Measurements from ENCODE around the gene ZNF518A.
"Not testable (repeated sequence)": the region's sequence is repeated elsewhere in the genome, so short reads cannot be mapped to it uniquely, and the experiment has no call there.

Gene ZNF518A

GRCh38 chr10:96152437-96152836 lies 22.3 kb downstream of the ZNF518A start:
- H3K4me3 ChIP-seq (ENCODE audit: low read depth in 1 of 2, low read length in 2 of 2), result no peak overlapping the region
- peaks cover 38 to 80% of the 10 kb centered on the region in 2 donors for H3K36me3 ChIP-seq (ENCODE audit: control insufficient read depth in 1 of 2, insufficient read depth in 2 of 2, low read length in 2 of 2)
- no peaks in the 10 kb centered on the region for H3K4me1 ChIP-seq (ENCODE audit: control insufficient read depth in 1 of 2, insufficient read depth in 2 of 2, low read length in 2 of 2)

DNA sequence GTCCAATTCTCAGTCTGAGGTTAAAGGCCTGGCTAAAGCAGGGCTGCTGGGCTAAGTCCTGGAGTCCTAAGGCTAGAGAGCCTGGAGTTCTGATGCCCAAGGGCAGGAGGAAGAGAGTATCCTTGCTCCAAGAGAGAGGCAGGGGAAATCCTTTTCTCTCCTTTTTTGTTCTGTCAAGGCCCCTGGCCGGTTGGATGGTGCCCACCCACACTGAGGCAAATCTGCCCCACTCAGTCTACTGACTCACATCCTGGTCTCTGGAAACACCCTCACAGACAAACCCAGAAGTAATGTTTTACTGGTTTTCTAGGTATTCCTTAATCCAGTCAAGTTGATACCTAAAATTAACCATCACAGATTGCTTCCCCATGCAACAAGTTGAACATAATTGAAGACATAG lies 23.0 kb downstream of the ZNF518A start:
- H3K36me3 ChIP-seq (ENCODE audit: control insufficient read depth in 1 of 2, insufficient read depth in 2 of 2, low read length in 2 of 2), result peaks cover 41 to 81% of the 10 kb centered on the region in 2 donors

More at GRCh38 chr10:96152437-96152836, 22.3 kb downstream of the ZNF518A start:
- Histone ChIP-seq H3K27me3 (ENCODE audit: low read depth, low read length) (no peaks in the 10 kb centered on the region), H3K9me3 (ENCODE audit: control insufficient read depth in 1 of 2, low read length in 2 of 2) (no peaks in the 10 kb centered on the region), H3K27ac (ENCODE audit: low read length) (no peak overlapping the region)

DNA sequence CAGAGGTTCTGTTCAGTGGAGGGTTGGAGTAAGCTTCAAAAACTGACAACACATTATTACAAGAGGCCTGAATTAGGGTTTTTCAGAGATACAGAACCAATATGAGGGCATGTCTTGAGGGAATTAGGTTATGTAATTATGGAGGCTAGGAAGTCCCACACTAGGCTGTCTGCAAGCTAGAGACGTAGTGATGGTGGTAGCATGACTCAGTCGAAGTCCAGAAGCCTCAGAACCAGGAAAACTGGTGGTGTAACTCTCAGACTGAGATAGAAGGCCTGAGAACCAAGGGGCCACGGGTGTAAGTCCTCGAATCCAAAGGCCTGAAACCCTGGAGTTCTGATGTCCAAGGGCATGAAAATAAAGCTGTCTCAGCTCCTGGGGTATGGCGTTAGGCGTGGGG lies 35.6 kb downstream of the ZNF518A start:
- no peaks in the 10 kb centered on the region for H3K4me1 ChIP-seq (ENCODE audit: control insufficient read depth in 1 of 2, insufficient read depth in 2 of 2, low read length in 2 of 2)
- H3K4me3 ChIP-seq (ENCODE audit: low read depth in 1 of 2, low read length in 2 of 2), result no peak overlapping the region
- no peaks in the 10 kb centered on the region for H3K27me3 ChIP-seq (ENCODE audit: low read depth, low read length)
- no peak overlapping the region for H3K27ac ChIP-seq (ENCODE audit: low read length)
- peaks cover 25 to 28% of the 10 kb centered on the region in 2 donors for H3K9me3 ChIP-seq (ENCODE audit: control insufficient read depth in 1 of 2, low read length in 2 of 2)
- peaks cover 0 to 5% of the 10 kb centered on the region in 2 donors for H3K36me3 ChIP-seq (ENCODE audit: control insufficient read depth in 1 of 2, insufficient read depth in 2 of 2, low read length in 2 of 2)

More for the DNA sequence above, 23.0 kb downstream of the ZNF518A start:
- no peak overlapping the region for H3K4me3 ChIP-seq (ENCODE audit: low read depth in 1 of 2, low read length in 2 of 2)
- no peaks in the 10 kb centered on the region for H3K4me1 ChIP-seq (ENCODE audit: control insufficient read depth in 1 of 2, insufficient read depth in 2 of 2, low read length in 2 of 2)
- H3K9me3 ChIP-seq (ENCODE audit: control insufficient read depth in 1 of 2, low read length in 2 of 2), result no peaks in the 10 kb centered on the region
- H3K27ac ChIP-seq (ENCODE audit: low read length), result no peak overlapping the region
- no peaks in the 10 kb centered on the region for H3K27me3 ChIP-seq (ENCODE audit: low read depth, low read length)

- peaks cover 0 to 5% of the 10 kb centered on the region in 2 donors for H3K36me3 ChIP-seq (ENCODE audit: control insufficient read depth in 1 of 2, insufficient read depth in 2 of 2, low read length in 2 of 2)
- H3K4me3 ChIP-seq (ENCODE audit: low read depth in 1 of 2, low read length in 2 of 2), result no peak overlapping the region
- no peak overlapping the region for H3K27ac ChIP-seq (ENCODE audit: low read length)
- H3K4me1 ChIP-seq (ENCODE audit: control insufficient read depth in 1 of 2, insufficient read depth in 2 of 2, low read length in 2 of 2), result no peaks in the 10 kb centered on the region
- H3K9me3 ChIP-seq (ENCODE audit: control insufficient read depth in 1 of 2, low read length in 2 of 2), result peaks cover 28 to 37% of the 10 kb centered on the region in 2 donors
- H3K27me3 ChIP-seq (ENCODE audit: low read depth, low read length), result no peaks in the 10 kb centered on the region
These were observed 38.4 kb downstream of the ZNF518A start for GRCh38 chr10:96168546-96168945.

DNA sequence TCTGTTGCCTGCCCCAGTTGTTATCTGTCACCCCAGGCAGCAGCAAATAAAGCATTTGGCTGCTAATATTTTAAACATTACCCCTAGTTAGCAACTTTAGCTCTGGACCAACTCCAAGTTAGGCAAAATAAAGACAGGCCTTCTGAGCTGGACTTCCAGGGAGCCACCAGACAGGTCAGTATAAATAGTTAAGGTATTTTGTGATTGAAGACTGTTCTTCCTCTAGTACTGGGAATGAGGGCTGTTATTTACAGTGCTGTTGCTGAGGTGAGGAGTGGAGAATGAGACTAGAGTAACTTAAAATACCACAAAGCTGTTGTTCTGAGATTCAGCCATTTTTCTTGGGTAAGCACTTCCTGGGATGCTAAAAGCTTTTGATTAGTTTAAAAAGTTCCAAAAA lies 40.1 kb downstream of the ZNF518A start:
- peaks cover 31 to 37% of the 10 kb centered on the region in 2 donors for H3K9me3 ChIP-seq (ENCODE audit: control insufficient read depth in 1 of 2, low read length in 2 of 2)
- H3K27me3 ChIP-seq (ENCODE audit: low read depth, low read length), result no peaks in the 10 kb centered on the region
- no peak overlapping the region for H3K4me3 ChIP-seq (ENCODE audit: low read depth in 1 of 2, low read length in 2 of 2)
- peaks cover 0 to 5% of the 10 kb centered on the region in 2 donors for H3K36me3 ChIP-seq (ENCODE audit: control insufficient read depth in 1 of 2, insufficient read depth in 2 of 2, low read length in 2 of 2)
- no peaks in the 10 kb centered on the region for H3K4me1 ChIP-seq (ENCODE audit: control insufficient read depth in 1 of 2, insufficient read depth in 2 of 2, low read length in 2 of 2)
- H3K27ac ChIP-seq (ENCODE audit: low read length), result no peak overlapping the region

DNA sequence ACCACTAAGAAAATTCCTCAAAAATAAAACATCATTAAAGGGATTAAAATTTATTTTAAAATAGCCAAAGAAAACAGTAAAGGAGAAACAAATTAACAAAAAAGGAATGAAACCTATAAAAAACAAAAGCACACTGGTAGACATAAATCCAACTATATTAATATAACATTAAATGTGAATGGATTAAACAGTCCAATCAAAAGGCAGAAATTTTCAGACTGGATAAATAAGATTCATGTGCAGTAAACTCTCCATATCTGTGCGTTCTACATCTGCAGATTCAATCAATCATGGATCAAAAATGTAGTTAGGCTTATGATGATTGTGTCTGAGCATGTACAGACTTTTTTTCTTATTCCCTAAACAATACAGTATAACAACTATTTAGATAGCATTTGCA lies 42.6 kb downstream of the ZNF518A start:
- Histone ChIP-seq H3K4me3 (ENCODE audit: low read depth in 1 of 2, low read length in 2 of 2) (no peak overlapping the region), H3K4me1 (ENCODE audit: control insufficient read depth in 1 of 2, insufficient read depth in 2 of 2, low read length in 2 of 2) (no peaks in the 10 kb centered on the region), H3K36me3 (ENCODE audit: control insufficient read depth in 1 of 2, insufficient read depth in 2 of 2, low read length in 2 of 2) (no peaks in the 10 kb centered on the region), H3K27ac (ENCODE audit: low read length) (no peak overlapping the region), H3K9me3 (ENCODE audit: control insufficient read depth in 1 of 2, low read length in 2 of 2) (peaks cover 27 to 37% of the 10 kb centered on the region in 2 donors), H3K27me3 (ENCODE audit: low read depth, low read length) (no peaks in the 10 kb centered on the region)

DNA sequence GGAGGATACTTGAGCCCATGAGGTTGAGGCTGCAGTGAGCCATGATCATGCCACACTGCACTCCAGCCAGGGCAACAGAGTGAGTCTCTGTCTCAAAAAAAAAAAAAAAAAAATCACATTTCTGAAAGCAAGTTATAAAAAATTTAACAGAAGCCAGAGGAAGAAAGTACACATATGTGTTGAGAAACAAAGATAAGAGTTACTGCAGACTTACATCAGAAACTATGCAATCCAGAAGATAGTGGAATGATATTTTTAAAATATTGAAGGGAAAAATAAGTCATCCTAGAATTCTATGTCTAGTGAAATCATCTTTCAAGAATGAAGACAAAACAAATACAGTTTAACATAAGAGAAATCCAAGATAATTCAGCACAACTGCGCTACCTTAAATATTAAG lies 46.9 kb downstream of the ZNF518A start:
- Histone ChIP-seq H3K4me3 (ENCODE audit: low read depth in 1 of 2, low read length in 2 of 2) (no peak overlapping the region), H3K27ac (ENCODE audit: low read length) (no peak overlapping the region), H3K4me1 (ENCODE audit: control insufficient read depth in 1 of 2, insufficient read depth in 2 of 2, low read length in 2 of 2) (no peaks in the 10 kb centered on the region), H3K36me3 (ENCODE audit: control insufficient read depth in 1 of 2, insufficient read depth in 2 of 2, low read length in 2 of 2) (no peaks in the 10 kb centered on the region), H3K9me3 (ENCODE audit: control insufficient read depth in 1 of 2, low read length in 2 of 2) (peaks cover 7 to 23% of the 10 kb centered on the region in 2 donors), H3K27me3 (ENCODE audit: low read depth, low read length) (no peaks in the 10 kb centered on the region)

DNA sequence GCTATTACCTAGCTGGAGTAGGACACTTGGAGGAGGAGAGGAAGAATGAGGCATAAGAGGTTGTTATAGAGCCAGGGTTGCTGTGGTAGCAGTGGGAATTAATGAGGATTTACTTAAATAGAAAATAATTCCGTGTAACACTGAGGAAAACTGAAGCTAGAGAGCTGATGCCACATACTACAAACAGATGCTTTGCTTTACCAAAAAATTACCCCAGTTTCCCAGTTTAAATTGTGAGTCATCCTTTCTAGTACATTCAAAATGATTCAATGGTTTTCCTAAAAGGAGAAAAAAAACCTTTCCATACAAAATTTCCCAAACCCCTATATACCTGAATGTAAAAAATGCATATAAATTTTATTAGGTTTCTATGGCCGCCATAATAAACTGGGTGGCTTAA lies 58.3 kb downstream of the ZNF518A start:
- Histone ChIP-seq H3K4me3 (ENCODE audit: low read depth in 1 of 2, low read length in 2 of 2) (no peak overlapping the region), H3K4me1 (ENCODE audit: control insufficient read depth in 1 of 2, insufficient read depth in 2 of 2, low read length in 2 of 2) (no peaks in the 10 kb centered on the region), H3K27ac (ENCODE audit: low read length) (no peak overlapping the region), H3K27me3 (ENCODE audit: low read depth, low read length) (no peaks in the 10 kb centered on the region), H3K36me3 (ENCODE audit: control insufficient read depth in 1 of 2, insufficient read depth in 2 of 2, low read length in 2 of 2) (no peaks in the 10 kb centered on the region), H3K9me3 (ENCODE audit: control insufficient read depth in 1 of 2, low read length in 2 of 2) (no peaks in the 10 kb centered on the region)

GRCh38 chr10:96188916-96189315 lies 58.8 kb downstream of the ZNF518A start:
- no peaks in the 10 kb centered on the region for H3K9me3 ChIP-seq (ENCODE audit: control insufficient read depth in 1 of 2, low read length in 2 of 2)
- H3K27ac ChIP-seq (ENCODE audit: low read length), result no peak overlapping the region
- no peaks in the 10 kb centered on the region for H3K36me3 ChIP-seq (ENCODE audit: control insufficient read depth in 1 of 2, insufficient read depth in 2 of 2, low read length in 2 of 2)
- no peaks in the 10 kb centered on the region for H3K27me3 ChIP-seq (ENCODE audit: low read depth, low read length)
- H3K4me3 ChIP-seq (ENCODE audit: low read depth in 1 of 2, low read length in 2 of 2), result no peak overlapping the region
- no peaks in the 10 kb centered on the region for H3K4me1 ChIP-seq (ENCODE audit: control insufficient read depth in 1 of 2, insufficient read depth in 2 of 2, low read length in 2 of 2)

GRCh38 chr10:96189505-96189904 lies 59.4 kb downstream of the ZNF518A start:
- H3K36me3 ChIP-seq (ENCODE audit: control insufficient read depth in 1 of 2, insufficient read depth in 2 of 2, low read length in 2 of 2), result not testable (repeated sequence)

GRCh38 chr10:96201525-96201924 lies 71.4 kb downstream of the ZNF518A start:
- Histone ChIP-seq H3K27ac (ENCODE audit: low read length) (no peak overlapping the region), H3K4me1 (ENCODE audit: control insufficient read depth in 1 of 2, insufficient read depth in 2 of 2, low read length in 2 of 2) (no peaks in the 10 kb centered on the region), H3K36me3 (ENCODE audit: control insufficient read depth in 1 of 2, insufficient read depth in 2 of 2, low read length in 2 of 2) (peaks cover 0 to 11% of the 10 kb centered on the region in 2 donors), H3K9me3 (ENCODE audit: control insufficient read depth in 1 of 2, low read length in 2 of 2) (no peaks in the 10 kb centered on the region), H3K27me3 (ENCODE audit: low read depth, low read length) (no peaks in the 10 kb centered on the region), H3K4me3 (ENCODE audit: low read depth in 1 of 2, low read length in 2 of 2) (no peak overlapping the region)

More at GRCh38 chr10:96189505-96189904, 59.4 kb downstream of the ZNF518A start:
- not testable (repeated sequence) for H3K4me3 ChIP-seq (ENCODE audit: low read depth in 1 of 2, low read length in 2 of 2); H3K4me1 ChIP-seq (ENCODE audit: control insufficient read depth in 1 of 2, insufficient read depth in 2 of 2, low read length in 2 of 2); H3K9me3 ChIP-seq (ENCODE audit: control insufficient read depth in 1 of 2, low read length in 2 of 2); H3K27me3 ChIP-seq (ENCODE audit: low read depth, low read length); H3K27ac ChIP-seq (ENCODE audit: low read length)

GRCh38 chr10:96205580-96205979 lies 75.5 kb downstream of the ZNF518A start:
- no peaks in the 10 kb centered on the region for H3K9me3 ChIP-seq (ENCODE audit: control insufficient read depth in 1 of 2, low read length in 2 of 2)
- H3K36me3 ChIP-seq (ENCODE audit: control insufficient read depth in 1 of 2, insufficient read depth in 2 of 2, low read length in 2 of 2), result peaks cover 0 to 5% of the 10 kb centered on the region in 2 donors
- no peak overlapping the region for H3K4me3 ChIP-seq (ENCODE audit: low read depth in 1 of 2, low read length in 2 of 2)
- no peaks in the 10 kb centered on the region for H3K4me1 ChIP-seq (ENCODE audit: control insufficient read depth in 1 of 2, insufficient read depth in 2 of 2, low read length in 2 of 2)
- H3K27ac ChIP-seq (ENCODE audit: low read length), result no peak overlapping the region
- H3K27me3 ChIP-seq (ENCODE audit: low read depth, low read length), result no peaks in the 10 kb centered on the region

Measured in muscle layer of duodenum (tissue), 2 donors.